ENCODE data around the gene KCNQ1OT1.

The KCNQ1OT1 gene

DNA sequence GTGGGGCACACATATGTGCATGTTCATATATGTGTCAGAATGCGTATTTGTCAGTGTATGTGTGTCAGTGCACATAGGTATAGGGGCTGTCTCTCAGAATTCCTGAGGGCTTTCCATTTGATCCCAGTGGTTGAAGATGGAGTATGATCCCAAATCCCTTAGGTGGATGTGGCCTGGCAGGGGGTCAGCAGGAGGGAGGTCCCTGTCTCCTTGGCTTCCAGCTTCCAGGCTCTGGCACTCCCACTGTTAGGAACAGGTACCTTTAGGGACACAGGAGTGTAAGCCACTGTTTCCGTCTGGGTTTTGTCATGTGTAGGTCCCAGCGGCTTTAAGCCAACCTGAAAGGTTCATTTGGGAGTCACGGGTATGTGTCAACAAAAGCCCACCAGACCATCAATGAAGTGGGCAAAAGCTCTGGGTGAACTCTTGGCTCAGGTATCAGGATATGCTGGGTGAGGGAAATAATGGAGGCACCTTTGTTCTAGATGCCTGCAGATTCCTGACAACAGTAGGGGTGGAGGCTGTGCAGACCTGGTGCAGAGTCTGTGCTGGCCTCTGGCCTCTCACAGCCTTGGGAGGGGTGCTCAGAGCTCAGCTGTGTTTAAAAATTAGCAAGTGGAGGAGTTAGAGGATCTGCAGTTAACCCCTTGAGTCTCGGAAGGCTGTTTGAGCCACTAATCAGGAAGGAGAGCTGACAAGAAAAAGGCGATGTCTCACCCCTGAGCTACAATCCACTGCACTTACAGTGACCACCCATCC, 9.0 kb downstream of the KCNQ1OT1 start:
- no peak for DNase-seq (ENCODE audit: low read depth)
- H3K4me3 ChIP-seq (ENCODE audit: low read depth, low read length) = no peak overlapping the region
- TF ChIP-seq, protein P1, sequence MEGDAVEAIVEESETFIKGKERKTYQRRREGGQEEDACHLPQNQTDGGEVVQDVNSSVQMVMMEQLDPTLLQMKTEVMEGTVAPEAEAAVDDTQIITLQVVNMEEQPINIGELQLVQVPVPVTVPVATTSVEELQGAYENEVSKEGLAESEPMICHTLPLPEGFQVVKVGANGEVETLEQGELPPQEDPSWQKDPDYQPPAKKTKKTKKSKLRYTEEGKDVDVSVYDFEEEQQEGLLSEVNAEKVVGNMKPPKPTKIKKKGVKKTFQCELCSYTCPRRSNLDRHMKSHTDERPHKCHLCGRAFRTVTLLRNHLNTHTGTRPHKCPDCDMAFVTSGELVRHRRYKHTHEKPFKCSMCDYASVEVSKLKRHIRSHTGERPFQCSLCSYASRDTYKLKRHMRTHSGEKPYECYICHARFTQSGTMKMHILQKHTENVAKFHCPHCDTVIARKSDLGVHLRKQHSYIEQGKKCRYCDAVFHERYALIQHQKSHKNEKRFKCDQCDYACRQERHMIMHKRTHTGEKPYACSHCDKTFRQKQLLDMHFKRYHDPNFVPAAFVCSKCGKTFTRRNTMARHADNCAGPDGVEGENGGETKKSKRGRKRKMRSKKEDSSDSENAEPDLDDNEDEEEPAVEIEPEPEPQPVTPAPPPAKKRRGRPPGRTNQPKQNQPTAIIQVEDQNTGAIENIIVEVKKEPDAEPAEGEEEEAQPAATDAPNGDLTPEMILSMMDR (IDR thresholded peaks at IDR 0.05; ENCODE audit: control insufficient read depth, extremely low read depth, insufficient read depth) = no peak

DNA sequence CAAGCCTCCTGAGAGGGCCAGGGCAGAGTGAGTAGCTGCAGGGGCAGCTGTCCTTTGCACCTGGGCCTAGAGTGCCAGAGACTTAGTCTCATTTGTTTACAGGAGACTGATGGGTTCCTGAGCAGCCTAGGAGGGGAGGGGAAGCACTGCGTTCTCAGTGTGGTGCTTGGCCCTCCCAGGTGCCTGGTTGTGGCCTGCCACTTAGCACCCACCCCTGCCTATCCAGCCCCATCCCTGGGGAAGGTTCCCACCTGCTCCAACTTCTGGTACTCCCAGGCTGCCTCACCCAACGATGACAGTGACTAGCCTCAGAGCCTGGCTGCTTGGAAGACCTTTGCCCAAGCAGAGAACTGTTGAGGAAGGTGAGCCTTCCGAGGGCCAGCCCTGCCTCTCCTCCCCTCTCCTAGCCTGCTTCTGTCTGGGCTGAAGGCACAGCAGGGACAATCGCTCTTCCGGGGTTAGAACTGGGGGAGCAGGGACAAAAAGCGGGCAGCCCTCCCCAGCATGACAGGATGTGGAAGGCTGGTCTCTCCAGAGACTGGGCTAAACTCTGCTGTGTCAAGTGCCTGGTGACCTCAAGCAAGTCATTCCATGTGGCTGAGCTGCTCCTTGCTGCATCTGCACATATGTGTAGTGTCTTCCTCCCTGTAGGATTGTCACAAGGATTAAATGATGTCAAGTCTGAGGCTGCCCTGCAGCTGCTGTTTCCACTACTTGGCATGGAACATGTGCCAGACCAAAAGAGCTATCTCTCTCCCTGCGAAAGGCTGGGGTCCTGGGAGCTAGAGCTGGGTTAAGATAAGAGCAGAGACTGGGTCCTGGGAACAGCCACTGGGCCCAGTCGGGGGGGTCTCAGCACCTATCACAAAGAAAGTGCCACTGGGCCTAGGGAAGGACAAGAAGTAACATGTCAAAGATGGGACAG, 9.9 kb downstream of the KCNQ1OT1 start:
- no peak overlapping the region for H3K4me3 ChIP-seq (ENCODE audit: low read depth, low read length)
- TF ChIP-seq, protein P1 (IDR thresholded peaks at IDR 0.05; ENCODE audit: control insufficient read depth, extremely low read depth, insufficient read depth) = no peak
- DNase-seq (ENCODE audit: low read depth) = no peak

DNA sequence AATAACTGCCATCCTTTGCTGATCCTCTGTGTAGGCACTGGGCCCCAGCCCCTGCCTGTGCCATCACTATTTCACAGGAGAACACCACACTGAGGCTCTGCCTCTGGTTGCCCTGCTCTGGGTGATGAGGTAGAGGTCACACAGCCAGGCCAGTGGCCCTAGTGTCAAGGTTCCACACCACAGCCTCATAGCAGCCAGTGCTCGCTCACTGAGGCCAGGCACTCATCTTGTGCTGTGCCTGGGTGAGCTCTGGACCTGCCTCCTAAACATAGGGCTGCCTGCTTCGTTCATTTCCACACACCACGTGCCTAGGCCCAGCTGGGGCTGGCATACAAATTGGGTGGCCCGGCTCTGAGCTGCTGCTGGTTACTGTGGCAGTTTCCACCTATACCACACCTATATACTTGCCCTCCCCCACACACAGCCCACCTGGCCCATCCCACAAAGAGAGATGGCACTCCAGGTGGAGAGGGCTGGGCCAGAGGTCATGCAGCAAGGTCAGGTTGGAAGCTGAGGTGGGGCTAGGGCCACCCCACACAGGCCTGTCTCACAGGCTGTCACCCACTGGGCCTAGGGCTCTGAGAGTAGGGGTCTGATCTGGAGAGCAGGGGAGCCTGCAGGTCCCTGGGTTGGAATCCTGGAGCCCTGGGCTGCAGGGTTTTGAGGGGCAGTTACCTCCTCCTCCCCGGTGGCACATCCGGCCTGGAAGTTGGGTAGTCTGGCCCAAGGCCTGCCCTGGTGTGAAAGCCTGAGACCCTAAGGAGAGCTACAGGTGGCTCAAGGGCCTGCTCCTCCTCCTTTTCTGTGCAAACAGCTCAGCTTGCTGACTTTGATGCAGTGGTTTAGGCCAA, 11.2 kb downstream of the KCNQ1OT1 start:
- TF ChIP-seq, protein P1 (IDR thresholded peaks at IDR 0.05; ENCODE audit: control insufficient read depth, extremely low read depth, insufficient read depth) = no peak
- no peak for DNase-seq (ENCODE audit: low read depth)
- no peak overlapping the region for H3K4me3 ChIP-seq (ENCODE audit: low read depth, low read length)

DNA sequence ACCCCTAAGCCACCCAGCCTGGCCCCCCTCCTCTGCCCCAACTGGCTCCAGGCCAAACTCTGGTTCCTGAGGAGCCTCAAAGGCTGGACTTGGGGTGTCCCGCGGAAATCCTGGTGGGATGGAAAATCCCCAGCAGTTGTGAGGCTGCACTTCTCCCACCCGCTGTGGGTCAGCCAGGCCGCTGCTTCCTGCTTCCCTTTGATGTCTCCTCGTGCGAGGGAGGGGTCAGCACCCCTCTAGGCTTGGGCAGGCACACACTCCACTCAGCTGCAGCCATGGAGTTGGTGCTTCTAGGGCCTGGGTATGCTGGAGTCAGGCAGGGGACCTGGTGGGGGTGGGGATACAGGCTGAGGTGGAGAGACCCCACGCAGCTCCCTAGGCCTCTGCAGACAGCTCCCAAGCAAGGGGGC, 12.0 kb downstream of the KCNQ1OT1 start:
- no peak for DNase-seq (ENCODE audit: low read depth)
- TF ChIP-seq, protein P1 (IDR thresholded peaks at IDR 0.05; ENCODE audit: control insufficient read depth, extremely low read depth, insufficient read depth) = no peak
- no peak overlapping the region for H3K4me3 ChIP-seq (ENCODE audit: low read depth, low read length)

DNA sequence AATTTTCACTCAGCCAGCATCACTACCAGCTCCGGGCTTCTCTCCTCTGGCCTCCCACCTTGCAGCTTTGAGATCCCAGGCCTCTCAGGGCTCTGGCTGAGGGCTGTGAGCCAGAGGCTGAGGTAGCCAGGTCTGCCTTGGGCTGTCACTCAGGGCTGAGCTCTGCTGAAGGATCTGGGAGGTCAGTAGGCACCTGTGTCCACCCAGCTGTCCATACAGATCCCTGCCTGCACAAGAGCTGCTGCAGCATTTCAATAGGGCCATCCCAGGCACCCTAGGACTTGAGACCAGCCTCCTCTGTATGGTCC, 12.6 kb downstream of the KCNQ1OT1 start:
- H3K4me3 ChIP-seq (ENCODE audit: low read depth, low read length) = no peak overlapping the region
- DNase-seq (ENCODE audit: low read depth) = no peak
- TF ChIP-seq, protein P1 (IDR thresholded peaks at IDR 0.05; ENCODE audit: control insufficient read depth, extremely low read depth, insufficient read depth) = no peak

DNA sequence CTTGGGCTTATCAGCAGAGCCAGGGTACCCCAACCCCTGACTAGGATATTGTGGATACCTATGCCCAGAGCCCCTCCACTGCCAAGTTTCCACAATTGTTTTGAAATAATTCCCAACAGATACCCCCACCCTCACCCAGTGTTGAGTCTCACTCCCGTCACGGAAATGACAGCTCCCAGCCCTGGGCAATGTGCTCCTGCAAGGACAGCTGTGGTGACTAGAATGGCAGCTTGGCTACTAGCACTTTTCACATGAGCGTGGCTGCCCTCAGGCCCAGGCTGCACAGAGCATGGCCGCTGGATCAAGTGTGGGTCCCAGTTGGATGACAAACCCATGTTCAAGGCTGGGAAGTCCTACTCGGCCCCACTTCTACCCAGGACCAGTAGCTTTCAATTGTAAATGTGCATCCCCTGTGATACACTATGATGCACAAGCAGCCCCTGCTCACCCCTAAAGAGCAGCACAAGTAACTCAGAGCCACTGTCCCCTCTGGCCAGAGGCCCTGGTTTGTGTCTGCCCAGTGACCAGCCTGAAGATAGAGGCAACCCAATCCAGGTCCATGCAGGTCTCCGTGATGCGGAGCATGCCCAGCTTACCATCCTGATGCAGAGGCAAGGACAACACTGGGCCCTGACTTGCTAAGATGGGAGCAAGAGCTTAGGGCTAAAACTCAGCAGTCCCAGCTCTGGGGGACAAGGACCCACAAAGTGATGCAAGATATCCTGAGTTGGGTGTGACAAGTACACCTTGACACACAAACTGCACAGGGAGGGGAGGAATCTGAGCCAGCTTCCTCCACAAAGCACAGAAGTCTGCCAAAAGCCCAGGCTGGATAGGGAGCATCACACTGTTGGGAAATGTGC, 13.2 kb downstream of the KCNQ1OT1 start:
- TF ChIP-seq, protein P1 (IDR thresholded peaks at IDR 0.05; ENCODE audit: control insufficient read depth, extremely low read depth, insufficient read depth) = no peak
- H3K4me3 ChIP-seq (ENCODE audit: low read depth, low read length) = no peak overlapping the region
- DNase-seq (ENCODE audit: low read depth) = no peak

Measured in LNCaP clone FGC (cell line).